Mucosa of rectum (tissue), 2 donors: ENCODE measurements around the gene THYN1.

Source experiments
- H3K27ac ChIP-seq, 2 donors: one replicate each; pipeline ENCODE4 v1.7.0; 2013; ENCODE audit warnings: inconsistent platforms in 2 of 2, low read depth in 2 of 2, low read length in 2 of 2
- H3K27me3 ChIP-seq, 2 donors: one replicate each; pipeline ENCODE4 v1.7.0; 2013; ENCODE audit warnings: low read length in 2 of 2; ENCODE audit not compliant: control insufficient read depth in 2 of 2, insufficient read depth in 2 of 2
- H3K36me3 ChIP-seq, 2 donors: one replicate each; pipeline ENCODE4 v1.7.0; 2013; ENCODE audit warnings: low read length in 2 of 2; ENCODE audit not compliant: control insufficient read depth in 2 of 2, insufficient read depth in 2 of 2
- H3K4me1 ChIP-seq, 2 donors: one replicate each; pipeline ENCODE4 v1.7.0; 2013; ENCODE audit warnings: low read length in 2 of 2, mild to moderate bottlenecking in 1 of 2; ENCODE audit not compliant: control insufficient read depth in 2 of 2, insufficient read depth in 2 of 2
- H3K4me3 ChIP-seq, 2 donors: one replicate each; pipeline ENCODE4 v1.7.0; 2013; ENCODE audit warnings: low read length in 2 of 2
- H3K9ac ChIP-seq, 2 donors: one replicate each; pipeline ENCODE4 v1.7.0; 2013; ENCODE audit warnings: low read length in 2 of 2, low read depth in 1 of 2, mild to moderate bottlenecking in 1 of 2
- H3K9me3 ChIP-seq, 2 donors: one replicate each; pipeline ENCODE4 v1.7.0; 2013; ENCODE audit warnings: low read length in 2 of 2; ENCODE audit not compliant: control insufficient read depth in 2 of 2
- donor health status: healthy.
- donor health status: Normal muscosa, but diverticular disease.

Gene THYN1

GRCh38 chr11:134275188-134275533 is 22.0 kb upstream of the THYN1 start:
- Histone ChIP-seq H3K9ac (no peak overlapping the region), H3K4me3 (no peak overlapping the region)

DNA sequence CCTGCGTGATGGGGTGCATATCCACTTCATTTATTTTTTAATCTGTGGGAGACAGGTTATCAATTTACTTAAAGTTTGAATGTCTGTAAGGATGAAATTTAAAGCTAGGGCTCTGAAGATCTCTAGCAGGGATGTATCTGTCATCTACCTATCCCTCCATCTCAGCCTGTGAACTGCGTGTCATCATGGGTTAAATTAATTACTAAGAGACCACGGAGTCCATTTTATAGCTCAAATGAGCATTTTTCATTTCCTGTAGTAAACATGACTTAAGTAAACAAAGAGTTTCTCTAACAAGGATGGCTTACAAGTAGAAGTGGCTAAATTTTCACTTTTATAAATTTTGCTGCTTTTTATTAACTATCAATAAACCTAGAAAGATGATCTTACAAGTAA is 20.2 kb upstream of the THYN1 start:
- Histone ChIP-seq H3K36me3 (no peaks in the 10 kb centered on the region), H3K4me3 (no peak overlapping the region), H3K27ac (no peak overlapping the region), H3K9ac (no peak overlapping the region), H3K27me3 (peaks cover 34 to 37% of the 10 kb centered on the region in 2 donors), H3K4me1 (peaks cover 4 to 5% of the 10 kb centered on the region in 2 donors), H3K9me3 (peaks cover 0 to under 1% of the 10 kb centered on the region in 2 donors)

More at GRCh38 chr11:134275188-134275533, 22.0 kb upstream of the THYN1 start:
- H3K36me3 ChIP-seq = no peaks in the 10 kb centered on the region
- peaks cover 39 to 40% of the 10 kb centered on the region in 2 donors for H3K27me3 ChIP-seq
- H3K27ac ChIP-seq = no peak overlapping the region
- peaks cover 4 to 5% of the 10 kb centered on the region in 2 donors for H3K4me1 ChIP-seq
- peaks cover 0 to 2% of the 10 kb centered on the region in 2 donors for H3K9me3 ChIP-seq

GRCh38 chr11:134272381-134273316 is 19.5 kb upstream of the THYN1 start:
- Histone ChIP-seq H3K27ac (no peak overlapping the region), H3K27me3 (peaks cover 28 to 32% of the 10 kb centered on the region in 2 donors), H3K9me3 (no peaks in the 10 kb centered on the region), H3K4me1 (peaks cover 4 to 5% of the 10 kb centered on the region in 2 donors), H3K36me3 (no peaks in the 10 kb centered on the region), H3K4me3 (no peak overlapping the region), H3K9ac (no peak overlapping the region)

GRCh38 chr11:134271978-134272377 is 18.8 kb upstream of the THYN1 start:
- Histone ChIP-seq H3K4me1 (peaks cover 4 to 6% of the 10 kb centered on the region in 2 donors), H3K27me3 (peaks cover 24 to 25% of the 10 kb centered on the region in 2 donors), H3K9ac (no peak overlapping the region), H3K9me3 (no peaks in the 10 kb centered on the region), H3K27ac (no peak overlapping the region), H3K4me3 (no peak overlapping the region), H3K36me3 (no peaks in the 10 kb centered on the region)

GRCh38 chr11:134270250-134270714 is 17.1 kb upstream of the THYN1 start:
- peaks cover 0 to 8% of the 10 kb centered on the region in 2 donors for H3K4me1 ChIP-seq
- H3K9me3 ChIP-seq = no peaks in the 10 kb centered on the region
- no peak overlapping the region for H3K9ac ChIP-seq
- no peak overlapping the region for H3K27ac ChIP-seq
- no peak overlapping the region for H3K4me3 ChIP-seq
- H3K27me3 ChIP-seq = peaks cover 11 to 18% of the 10 kb centered on the region in 2 donors
- H3K36me3 ChIP-seq = no peaks in the 10 kb centered on the region

GRCh38 chr11:134267966-134268365 is 14.8 kb upstream of the THYN1 start:
- H3K27me3 ChIP-seq = peaks cover 0 to 6% of the 10 kb centered on the region in 2 donors
- H3K36me3 ChIP-seq = peaks cover 4 to 5% of the 10 kb centered on the region in 2 donors
- H3K27ac ChIP-seq = no peak overlapping the region
- peaks cover 0 to 8% of the 10 kb centered on the region in 2 donors for H3K4me1 ChIP-seq
- no peak overlapping the region for H3K9ac ChIP-seq
- H3K9me3 ChIP-seq = no peaks in the 10 kb centered on the region
- no peak overlapping the region for H3K4me3 ChIP-seq

DNA sequence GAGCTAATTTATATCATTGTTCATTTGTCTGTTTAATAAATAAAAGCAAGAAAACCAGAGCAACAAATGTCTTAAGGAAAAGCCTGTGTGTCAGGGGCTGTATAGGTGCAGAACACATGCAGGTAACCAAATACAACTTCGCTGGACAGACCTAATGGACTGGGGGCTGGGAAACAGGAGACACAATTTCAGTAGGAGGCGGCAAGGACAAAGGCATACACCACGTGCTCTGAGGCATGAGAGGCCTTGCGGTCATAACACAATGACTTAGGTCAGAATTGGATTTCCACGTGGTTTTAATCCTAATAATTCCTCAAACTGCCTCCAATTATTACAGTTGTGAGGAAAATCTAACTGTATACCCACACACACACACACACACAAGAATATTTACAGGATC is 14.3 kb upstream of the THYN1 start:
- Histone ChIP-seq H3K4me1 (peaks cover 0 to 8% of the 10 kb centered on the region in 2 donors), H3K36me3 (peaks cover 8 to 10% of the 10 kb centered on the region in 2 donors), H3K27me3 (peaks cover 0 to 6% of the 10 kb centered on the region in 2 donors), H3K27ac (no peak overlapping the region), H3K4me3 (no peak overlapping the region), H3K9me3 (no peaks in the 10 kb centered on the region), H3K9ac (no peak overlapping the region)

DNA sequence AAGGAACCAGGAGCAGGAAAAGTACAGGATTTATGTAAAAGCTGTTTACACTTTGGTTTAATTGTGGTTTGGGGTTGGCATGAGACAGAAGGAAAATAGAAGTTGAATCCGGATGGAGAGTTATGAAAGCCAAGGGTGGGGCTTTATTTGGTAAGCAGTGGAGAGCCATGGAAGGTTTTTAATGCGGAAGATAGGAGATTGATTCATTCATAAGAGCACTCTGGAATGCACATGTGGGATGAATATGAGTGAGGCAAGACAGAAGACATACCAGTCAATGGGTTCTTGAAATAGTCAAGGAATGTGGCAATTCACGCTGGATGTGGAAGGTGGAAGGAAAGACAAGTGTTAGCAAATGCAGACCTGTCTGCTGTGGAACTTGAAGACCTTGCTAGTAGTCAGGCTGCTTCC is 13.7 kb upstream of the THYN1 start:
- no peak overlapping the region for H3K9ac ChIP-seq
- peaks cover 0 to 6% of the 10 kb centered on the region in 2 donors for H3K27me3 ChIP-seq
- H3K4me3 ChIP-seq = no peak overlapping the region
- no peaks in the 10 kb centered on the region for H3K9me3 ChIP-seq
- peaks cover 0 to 8% of the 10 kb centered on the region in 2 donors for H3K4me1 ChIP-seq
- H3K27ac ChIP-seq = no peak overlapping the region
- peaks cover 13 to 14% of the 10 kb centered on the region in 2 donors for H3K36me3 ChIP-seq

- H3K4me3 ChIP-seq = no peak overlapping the region
- peaks cover 0 to 8% of the 10 kb centered on the region in 2 donors for H3K4me1 ChIP-seq
- H3K9me3 ChIP-seq = no peaks in the 10 kb centered on the region
- no peak overlapping the region for H3K27ac ChIP-seq
- H3K36me3 ChIP-seq = peaks cover 17 to 18% of the 10 kb centered on the region in 2 donors
- no peak overlapping the region for H3K9ac ChIP-seq
- H3K27me3 ChIP-seq = peaks cover 0 to 2% of the 10 kb centered on the region in 2 donors
These were observed 13.3 kb upstream of the THYN1 start for GRCh38 chr11:134266440-134266839.

- Histone ChIP-seq H3K27me3 (no peaks in the 10 kb centered on the region), H3K36me3 (peaks cover 28 to 31% of the 10 kb centered on the region in 2 donors), H3K4me1 (peaks cover 0 to 8% of the 10 kb centered on the region in 2 donors), H3K4me3 (no peak overlapping the region), H3K9ac (no peak overlapping the region), H3K27ac (no peak overlapping the region), H3K9me3 (no peaks in the 10 kb centered on the region)
These were observed 12.0 kb upstream of the THYN1 start for GRCh38 chr11:134264966-134265764.
